ENCODE measurements around the gene CCDC90B. TPM values are rescaled to one million over a fixed set of nuclear protein-coding genes. Genes with fewer than 3 reads are reported as not detected.

The CCDC90B gene
- total RNA-seq, 4 donors from 2014 or later, result 22.7 to 56.9 (median 31.7) TPM

DNA sequence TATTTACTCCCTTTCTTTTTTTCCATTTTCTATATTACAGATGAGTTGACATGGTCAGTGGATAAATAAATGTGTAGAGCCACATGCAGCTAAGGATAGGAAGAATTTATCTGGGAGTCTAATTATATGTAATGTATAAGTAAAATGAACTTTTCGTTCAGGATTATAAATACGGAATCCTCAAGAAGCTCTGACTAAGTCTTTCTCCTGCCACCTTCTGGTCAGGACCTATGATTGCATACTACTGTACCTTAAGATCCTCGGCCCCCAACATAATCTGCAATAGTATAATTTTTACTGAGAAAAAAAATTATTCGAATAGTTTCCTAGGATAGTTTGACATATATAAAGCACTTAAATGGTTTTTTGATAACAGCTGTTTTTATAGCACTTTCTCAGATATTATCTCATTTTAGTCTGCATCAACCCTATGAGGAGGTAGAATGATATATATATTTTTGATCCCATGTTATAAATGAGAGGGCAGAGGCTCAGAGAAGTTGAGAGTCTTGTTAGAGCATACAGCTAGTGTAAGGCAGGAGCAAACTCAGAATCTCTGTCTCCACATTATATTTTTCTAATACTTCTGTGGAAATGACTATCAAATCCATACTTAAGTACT is 36.1 kb downstream of the CCDC90B start:
- intact Hi-C loops (cut with DNase I), result loop anchor here (2.0 to 10.0 kb wide), 2 partner anchors 343 to 535 kb away; no protein-coding TSS in a partner anchor

DNA sequence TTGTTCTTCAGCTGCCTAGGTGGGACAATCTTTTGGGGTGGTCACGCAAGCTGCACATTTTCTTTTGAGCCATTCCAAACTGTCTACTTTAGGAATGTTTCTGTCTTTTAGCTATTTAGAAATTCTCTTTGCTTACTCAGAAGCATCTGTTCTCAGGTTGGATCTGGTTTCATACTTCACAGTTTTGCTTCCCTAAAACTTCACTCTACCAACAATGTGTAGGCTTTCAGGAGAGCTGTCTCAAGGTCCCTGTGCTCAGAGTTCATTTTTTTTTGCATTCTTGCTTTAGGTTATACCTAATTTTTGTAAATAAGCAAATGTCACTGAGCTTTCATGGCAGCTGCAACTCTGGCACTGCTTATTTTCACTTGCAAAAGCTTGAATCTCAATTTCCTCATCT is 36.7 kb downstream of the CCDC90B start:
- Histone ChIP-seq H3K27me3 (no peaks in the 10 kb centered on the region), H3K27ac (replicated peaks in 1 of 4) (no peak overlapping the region), H3K4me1 (peaks cover 0 to 5% (median 1%) of the 10 kb centered on the region in 4 donors), H3K36me3 (peaks cover 0 to 13% (median 0%) of the 10 kb centered on the region in 4 donors), H3K4me3 (no peak overlapping the region), H3K9me3 (no peaks in the 10 kb centered on the region)
- intact Hi-C loops (cut with DNase I), result loop anchor here (2.0 to 10.0 kb wide), 2 partner anchors 343 to 535 kb away; no protein-coding TSS in a partner anchor
- no peak for DNase-seq (ENCODE audit: extremely low spot score)
- TF ChIP-seq POLR2A (IDR thresholded peaks at IDR 0.05; ENCODE audit: low read depth) (no peak), POLR2AphosphoS5 (IDR thresholded peaks at IDR 0.05) (no peak)
- TF ChIP-seq, protein P1, sequence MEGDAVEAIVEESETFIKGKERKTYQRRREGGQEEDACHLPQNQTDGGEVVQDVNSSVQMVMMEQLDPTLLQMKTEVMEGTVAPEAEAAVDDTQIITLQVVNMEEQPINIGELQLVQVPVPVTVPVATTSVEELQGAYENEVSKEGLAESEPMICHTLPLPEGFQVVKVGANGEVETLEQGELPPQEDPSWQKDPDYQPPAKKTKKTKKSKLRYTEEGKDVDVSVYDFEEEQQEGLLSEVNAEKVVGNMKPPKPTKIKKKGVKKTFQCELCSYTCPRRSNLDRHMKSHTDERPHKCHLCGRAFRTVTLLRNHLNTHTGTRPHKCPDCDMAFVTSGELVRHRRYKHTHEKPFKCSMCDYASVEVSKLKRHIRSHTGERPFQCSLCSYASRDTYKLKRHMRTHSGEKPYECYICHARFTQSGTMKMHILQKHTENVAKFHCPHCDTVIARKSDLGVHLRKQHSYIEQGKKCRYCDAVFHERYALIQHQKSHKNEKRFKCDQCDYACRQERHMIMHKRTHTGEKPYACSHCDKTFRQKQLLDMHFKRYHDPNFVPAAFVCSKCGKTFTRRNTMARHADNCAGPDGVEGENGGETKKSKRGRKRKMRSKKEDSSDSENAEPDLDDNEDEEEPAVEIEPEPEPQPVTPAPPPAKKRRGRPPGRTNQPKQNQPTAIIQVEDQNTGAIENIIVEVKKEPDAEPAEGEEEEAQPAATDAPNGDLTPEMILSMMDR (IDR thresholded peaks at IDR 0.05), result no peak
- WGBS, result 89% methylated on average over 1 of the region's 1 CpG

More for the DNA sequence above, 36.1 kb downstream of the CCDC90B start:
- peaks cover 0 to 20% (median 0%) of the 10 kb centered on the region in 4 donors for H3K36me3 ChIP-seq
- 11% methylated on average over 4 of the region's 4 CpGs for whole genome bisulfite sequencing
- peaks cover 0 to 5% (median 1%) of the 10 kb centered on the region in 4 donors for H3K4me1 ChIP-seq
- DNase-seq (ENCODE audit: extremely low spot score), result no peak
- no peak overlapping the region for H3K27ac ChIP-seq (replicated peaks in 1 of 4)
- TF ChIP-seq, protein P1 (IDR thresholded peaks at IDR 0.05), result peak; percentile 50 to 68 (median 55)
- no peak for TF ChIP-seq EP300 (IDR thresholded peaks at IDR 0.05)
- no peaks in the 10 kb centered on the region for H3K27me3 ChIP-seq
- H3K9me3 ChIP-seq, result no peaks in the 10 kb centered on the region
- H3K4me3 ChIP-seq, result no peak overlapping the region

DNA sequence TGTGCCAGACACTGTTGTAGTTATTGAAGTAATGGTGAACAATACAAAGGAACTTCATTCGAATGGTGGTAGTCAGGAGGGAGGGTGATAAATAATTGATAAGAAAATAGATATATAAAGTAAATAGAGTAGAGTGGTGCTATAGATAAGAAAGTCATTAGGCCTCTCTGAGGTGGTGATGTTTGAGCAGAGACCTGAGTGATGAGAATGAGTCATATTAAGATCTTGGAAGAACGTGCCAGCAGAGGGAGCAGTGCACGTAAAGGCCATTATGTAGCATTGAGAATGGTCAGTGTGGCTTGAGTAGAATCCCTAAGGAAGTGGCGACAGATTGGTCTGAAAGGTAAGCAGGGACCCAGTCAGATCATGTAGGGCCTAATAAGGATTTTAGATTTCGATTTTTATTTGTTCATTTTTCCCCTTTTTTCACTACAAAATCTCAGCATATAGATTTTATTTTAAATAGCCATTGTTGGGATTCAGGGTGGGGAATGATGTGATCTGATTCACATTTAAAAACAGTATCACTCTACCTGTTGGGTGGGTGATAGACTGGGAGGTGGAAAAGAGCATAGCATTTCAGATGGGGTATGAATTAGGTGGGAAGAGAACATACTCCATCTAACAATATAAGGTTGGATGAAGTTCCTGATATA is 44.7 kb downstream of the CCDC90B start:
- no peaks in the 10 kb centered on the region for H3K4me1 ChIP-seq
- no peak for TF ChIP-seq POLR2AphosphoS5 (IDR thresholded peaks at IDR 0.05)
- TF ChIP-seq, protein P1 (IDR thresholded peaks at IDR 0.05), result peak; percentile 30 to 55 (median 38)
- H3K9me3 ChIP-seq, result no peaks in the 10 kb centered on the region
- no peak for DNase-seq (ENCODE audit: extremely low spot score)
- no peak overlapping the region for H3K27ac ChIP-seq (replicated peaks in 1 of 4)
- H3K36me3 ChIP-seq, result peaks cover 0 to 3% (median 0%) of the 10 kb centered on the region in 4 donors
- H3K4me3 ChIP-seq, result no peak overlapping the region
- 39% methylated on average over 5 of the region's 5 CpGs for WGBS
- intact Hi-C loops (cut with DNase I), result loop anchor here (10.0 kb wide), 1 partner anchor 527 kb away; no protein-coding TSS in a partner anchor
- H3K27me3 ChIP-seq, result no peaks in the 10 kb centered on the region

DNA sequence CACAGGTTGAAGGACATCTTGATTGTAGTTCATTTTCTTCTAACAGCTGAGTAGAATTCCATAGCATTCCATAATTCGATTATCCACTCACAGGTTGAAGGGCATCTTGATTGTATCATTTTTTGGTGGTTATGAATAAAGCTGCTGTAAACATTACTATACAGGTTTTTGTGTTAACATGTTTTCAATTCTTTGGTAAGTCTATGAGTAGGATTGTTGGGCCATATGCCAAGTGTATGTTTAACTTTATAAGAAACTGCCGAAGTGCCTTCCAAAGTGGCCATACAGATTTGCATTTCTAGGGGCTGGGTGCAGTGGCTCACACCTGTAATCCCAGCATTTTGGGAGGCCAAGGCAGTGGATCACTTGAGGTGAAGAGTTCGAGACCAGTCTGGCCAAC is 48.1 kb downstream of the CCDC90B start:
- intact Hi-C loops (cut with DNase I), result no loop called here
- no peak for TF ChIP-seq EP300 (IDR thresholded peaks at IDR 0.05)
- TF ChIP-seq, protein P1 (IDR thresholded peaks at IDR 0.05), result no peak
- TF ChIP-seq POLR2A (IDR thresholded peaks at IDR 0.05; ENCODE audit: low read depth), result no peak
- TF ChIP-seq POLR2AphosphoS5 (IDR thresholded peaks at IDR 0.05), result no peak
- WGBS, result 78% methylated on average over 3 of the region's 3 CpGs

More for the DNA sequence above, 48.1 kb downstream of the CCDC90B start:
- no peaks in the 10 kb centered on the region for H3K36me3 ChIP-seq
- no peak overlapping the region for H3K27ac ChIP-seq (replicated peaks in 1 of 4)
- DNase-seq (ENCODE audit: extremely low spot score), result no peak
- no peak overlapping the region for H3K4me3 ChIP-seq
- H3K27me3 ChIP-seq, result no peaks in the 10 kb centered on the region
- no peaks in the 10 kb centered on the region for H3K9me3 ChIP-seq
- H3K4me1 ChIP-seq, result no peaks in the 10 kb centered on the region
